NT2/D1 (cell line): ENCODE data around the gene PRDM11.

ENCODE experiments used
- SUZ12 ChIP-seq: IDR thresholded peaks from 2 replicates; pipeline ENCODE4 v1.6.1; 2011; ENCODE audit not compliant: insufficient read length, insufficient read depth; ENCODE audit errors: extremely low read depth
- YY1 ChIP-seq: IDR thresholded peaks from 2 replicates; pipeline ENCODE4 v1.6.1; 2011; ENCODE audit not compliant: insufficient read length, insufficient read depth
- ZNF274 ChIP-seq: IDR thresholded peaks from 2 replicates; pipeline ENCODE4 v1.6.1; 2011; ENCODE audit warnings: mild to moderate bottlenecking, low read depth, low read length

GRCh38 chr11:45234306-45235006 is 88.0 kb downstream of the PRDM11 start:
- no peak for TF ChIP-seq ZNF274
- no peak for TF ChIP-seq SUZ12
- TF ChIP-seq YY1 = no peak
